HEK293 (cell line): Measurements from ENCODE around the gene TALDO1.

ENCODE experiments used
- CTCF ChIA-PET: fragments of 350-600 bp; formaldehyde crosslinking; extraction: SDS; loops from one replicate; lab custom pipeline; 2021; ENCODE audit warnings: antibody characterized with exemption; lab: Yijun Ruan, JAX
- POLR2A ChIA-PET: fragments of 300-600 bp; formaldehyde crosslinking; extraction: SDS; loops from one replicate; lab custom pipeline; 2020; ENCODE audit warnings: antibody characterized with exemption, inconsistent platforms; lab: Yijun Ruan, JAX
- H3K27ac ChIP-seq: fragments of 200-500 bp; sonication (Bioruptor generic); 2 replicates; pipeline ENCODE4 v1.5.1; 2014; ENCODE audit warnings: low read depth, low read length, control low read depth, inconsistent platforms; ENCODE audit errors: extremely low read depth
- H3K36me3 ChIP-seq, 2 experiments: fragments of 200-500 bp in 1 of 2; sonication (Bioruptor generic) in 1 of 2; 1 replicate in 1 of 2; 2 replicates in 1 of 2; pipeline ENCODE4 v1.5.1; 2014 to 2017; ENCODE audit warnings: inconsistent platforms in 2 of 2, low read length in 2 of 2; ENCODE audit not compliant: control insufficient read depth in 2 of 2, insufficient read depth in 1 of 2
- H3K4me1 ChIP-seq: fragments of 200-500 bp; sonication (Bioruptor generic); 2 replicates; pipeline ENCODE4 v1.5.1; 2014; ENCODE audit warnings: mild to moderate bottlenecking, low read length, inconsistent platforms; ENCODE audit not compliant: control insufficient read depth, insufficient read depth
- H3K4me3 ChIP-seq: 2 replicates; pipeline ENCODE4 v1.5.1; 2011; ENCODE audit warnings: low read depth, mild to moderate bottlenecking, control low read depth, low read length, moderate library complexity
- H3K9me3 ChIP-seq: fragments of 200-500 bp; sonication (Bioruptor generic); 2 replicates; pipeline ENCODE4 v1.5.1; 2014; ENCODE audit warnings: low read depth, low read length, inconsistent platforms; ENCODE audit not compliant: control insufficient read depth, insufficient read depth
- KLF10 ChIP-seq: fragments of 450-650 bp; IDR thresholded peaks from 2 replicates; pipeline ENCODE4 v1.5.1; 2018; ENCODE audit warnings: missing biosample characterization, mild to moderate bottlenecking, missing genetic modification characterization
- KLF8 ChIP-seq: fragments of 450-650 bp; formaldehyde crosslinking; IDR thresholded peaks from 2 replicates; pipeline ENCODE4 v1.5.1; 2016; ENCODE audit warnings: missing biosample characterization, missing genetic modification characterization
- KLF9 ChIP-seq: fragments of 450-650 bp; formaldehyde crosslinking; IDR thresholded peaks from 2 replicates; pipeline ENCODE4 v1.5.1; 2016; ENCODE audit warnings: missing biosample characterization, missing genetic modification characterization, low read depth
- MZF1 ChIP-seq: fragments of 450-650 bp; formaldehyde crosslinking; IDR thresholded peaks from 2 replicates; pipeline ENCODE4 v1.5.1; 2017; ENCODE audit warnings: missing biosample characterization, missing genetic modification characterization, borderline replicate concordance
- PATZ1 ChIP-seq: fragments of 450-650 bp; formaldehyde crosslinking; IDR thresholded peaks from 2 replicates; pipeline ENCODE4 v1.5.1; 2016; ENCODE audit warnings: missing biosample characterization, missing genetic modification characterization
- SALL2 ChIP-seq: fragments of 450-650 bp; formaldehyde crosslinking; IDR thresholded peaks from 2 replicates; pipeline ENCODE4 v1.5.0; 2017; ENCODE audit warnings: missing biosample characterization, mild to moderate bottlenecking, missing genetic modification characterization, borderline replicate concordance
- ZBTB8A ChIP-seq: fragments of 450-650 bp; formaldehyde crosslinking; IDR thresholded peaks from 2 replicates; pipeline ENCODE4 v1.5.1; 2016; ENCODE audit warnings: missing biosample characterization, missing genetic modification characterization
- ZIC2 ChIP-seq: fragments of 450-650 bp; formaldehyde crosslinking; IDR thresholded peaks from 2 replicates; pipeline ENCODE4 v1.5.1; 2016; ENCODE audit warnings: missing biosample characterization, missing genetic modification characterization
- ZNF114 ChIP-seq: fragments of 450-650 bp; formaldehyde crosslinking; IDR thresholded peaks from 2 replicates; pipeline ENCODE4 v1.5.0; 2017; ENCODE audit warnings: missing biosample characterization, missing genetic modification characterization
- ZNF121 ChIP-seq: fragments of 450-650 bp; formaldehyde crosslinking; IDR thresholded peaks from 2 replicates; pipeline ENCODE4 v1.5.1; 2016; ENCODE audit warnings: missing biosample characterization, missing genetic modification characterization
- ZNF133 ChIP-seq: fragments of 450-650 bp; formaldehyde crosslinking; IDR thresholded peaks from 2 replicates; pipeline ENCODE4 v1.5.1; 2016; ENCODE audit warnings: missing biosample characterization, missing genetic modification characterization
- ZNF248 ChIP-seq: fragments of 450-650 bp; formaldehyde crosslinking; IDR thresholded peaks from 2 replicates; pipeline ENCODE4 v1.5.1; 2017; ENCODE audit warnings: missing biosample characterization, missing genetic modification characterization
- ZNF521 ChIP-seq: fragments of 450-650 bp; formaldehyde crosslinking; IDR thresholded peaks from 2 replicates; pipeline ENCODE4 v1.5.1; 2017; ENCODE audit warnings: missing biosample characterization, mild to moderate bottlenecking, missing genetic modification characterization
- ZNF610 ChIP-seq: fragments of 450-650 bp; formaldehyde crosslinking; IDR thresholded peaks from 2 replicates; pipeline ENCODE4 v1.5.1; 2016; ENCODE audit warnings: missing biosample characterization, missing genetic modification characterization, borderline replicate concordance
- ZNF768 ChIP-seq: fragments of 450-650 bp; formaldehyde crosslinking; IDR thresholded peaks from 2 replicates; pipeline ENCODE4 v1.5.1; 2018; ENCODE audit warnings: missing biosample characterization, mild to moderate bottlenecking, missing genetic modification characterization
- ZNF777 ChIP-seq: fragments of 450-650 bp; formaldehyde crosslinking; IDR thresholded peaks from 2 replicates; pipeline ENCODE4 v1.5.1; 2017; ENCODE audit warnings: missing biosample characterization, missing genetic modification characterization, borderline replicate concordance
- TF ChIP-seq, protein P1 (sequence below): fragments of 450-650 bp; formaldehyde crosslinking; IDR thresholded peaks from 2 replicates; pipeline ENCODE4 v1.5.0; 2017; ENCODE audit warnings: missing biosample characterization, missing genetic modification characterization, borderline replicate concordance
- TF ChIP-seq, protein P2 (sequence below): fragments of 450-650 bp; formaldehyde crosslinking; IDR thresholded peaks from 2 replicates; pipeline ENCODE4 v1.5.1; 2017; ENCODE audit warnings: missing biosample characterization, missing genetic modification characterization

TALDO1 gene

DNA sequence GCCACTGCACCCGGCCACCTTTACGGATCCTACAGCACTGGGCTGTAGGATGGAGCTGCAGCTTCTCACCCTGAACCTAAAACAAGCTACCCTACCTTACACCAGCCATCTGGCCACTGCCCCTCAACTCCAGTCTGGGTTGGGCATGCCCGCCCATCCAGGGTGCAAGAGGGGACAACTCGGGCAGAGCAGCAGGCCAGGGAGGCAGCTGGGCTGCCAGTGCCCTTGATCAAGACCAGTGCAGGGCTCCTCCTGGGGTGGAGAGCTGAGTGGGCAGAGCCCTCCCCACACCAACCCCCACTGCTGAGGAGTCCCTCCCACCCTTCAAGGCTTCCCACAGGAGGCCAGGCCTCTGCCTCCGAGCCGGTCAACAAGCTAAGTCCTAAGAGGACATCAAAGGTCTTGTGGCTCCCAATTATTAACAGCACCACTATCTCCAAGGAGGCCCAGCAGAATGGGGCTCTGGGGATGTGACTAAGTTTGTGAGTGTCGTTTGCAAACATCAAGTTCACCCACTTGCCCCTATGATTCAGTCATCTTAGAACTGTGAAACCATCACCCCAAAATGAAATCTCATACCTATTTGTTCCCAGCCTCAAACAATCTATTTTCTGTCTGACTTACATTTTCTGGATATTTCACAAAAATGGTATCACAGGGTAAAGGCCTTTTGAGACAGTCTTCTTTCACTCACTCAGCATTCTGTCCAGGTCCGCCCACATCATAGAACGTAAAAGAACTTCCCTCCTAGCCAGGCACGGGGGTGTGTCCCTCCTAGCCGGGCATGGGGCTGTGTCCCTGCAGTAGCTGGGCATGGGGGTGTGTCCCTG lies 19.1 kb downstream of the TALDO1 start:
- Histone ChIP-seq H3K9me3 (no peaks in the 10 kb centered on the region), H3K4me1 (no peaks in the 10 kb centered on the region), H3K27ac (no peak overlapping the region), H3K4me3 (no peak overlapping the region), H3K36me3 (peaks cover 4 to 76% of the 10 kb centered on the region in 2 experiments; a peak in 2 of 3 replicates)
- TF ChIP-seq ZNF121 (tag by site-specific recombination) = no peak
- TF ChIP-seq, protein P1, sequence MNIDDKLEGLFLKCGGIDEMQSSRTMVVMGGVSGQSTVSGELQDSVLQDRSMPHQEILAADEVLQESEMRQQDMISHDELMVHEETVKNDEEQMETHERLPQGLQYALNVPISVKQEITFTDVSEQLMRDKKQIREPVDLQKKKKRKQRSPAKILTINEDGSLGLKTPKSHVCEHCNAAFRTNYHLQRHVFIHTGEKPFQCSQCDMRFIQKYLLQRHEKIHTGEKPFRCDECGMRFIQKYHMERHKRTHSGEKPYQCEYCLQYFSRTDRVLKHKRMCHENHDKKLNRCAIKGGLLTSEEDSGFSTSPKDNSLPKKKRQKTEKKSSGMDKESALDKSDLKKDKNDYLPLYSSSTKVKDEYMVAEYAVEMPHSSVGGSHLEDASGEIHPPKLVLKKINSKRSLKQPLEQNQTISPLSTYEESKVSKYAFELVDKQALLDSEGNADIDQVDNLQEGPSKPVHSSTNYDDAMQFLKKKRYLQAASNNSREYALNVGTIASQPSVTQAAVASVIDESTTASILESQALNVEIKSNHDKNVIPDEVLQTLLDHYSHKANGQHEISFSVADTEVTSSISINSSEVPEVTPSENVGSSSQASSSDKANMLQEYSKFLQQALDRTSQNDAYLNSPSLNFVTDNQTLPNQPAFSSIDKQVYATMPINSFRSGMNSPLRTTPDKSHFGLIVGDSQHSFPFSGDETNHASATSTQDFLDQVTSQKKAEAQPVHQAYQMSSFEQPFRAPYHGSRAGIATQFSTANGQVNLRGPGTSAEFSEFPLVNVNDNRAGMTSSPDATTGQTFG (tag by site-specific recombination) = no peak
- peak; percentile 89 for TF ChIP-seq KLF10
- TF ChIP-seq KLF9 = peak; percentile 86
- no peak for TF ChIP-seq KLF8 (tag by site-specific recombination)
- CTCF ChIA-PET = interaction anchor here (0.6 to 1.0 kb wide), 4 partner anchors 9 to 47 kb away, joined by 3 to 5 read pairs (median 4); partner anchors contain the start of gene GATD1
- POLR2A ChIA-PET = interaction anchor here (0.6 to 1.1 kb wide), 2 partner anchors 40 to 260 kb away, joined by 5 read pairs; no protein-coding TSS in a partner anchor

GRCh38 chr11:766936-767210 lies 19.6 kb downstream of the TALDO1 start:
- peaks cover under 1 to 77% of the 10 kb centered on the region in 2 experiments; a peak in 2 of 3 replicates for H3K36me3 ChIP-seq
- no peaks in the 10 kb centered on the region for H3K4me1 ChIP-seq
- CTCF ChIA-PET = no interaction called here
- TF ChIP-seq ZNF248 (no peak), ZNF521 (tag by site-specific recombination) (no peak), ZNF610 (tag by site-specific recombination) (no peak), KLF10 (peak; percentile 19; the same call in 1 of the 2 replicates), ZNF121 (tag by site-specific recombination) (peak; percentile 95), ZNF133 (no peak)
- H3K9me3 ChIP-seq = no peaks in the 10 kb centered on the region
- no peak overlapping the region for H3K27ac ChIP-seq
- H3K4me3 ChIP-seq = no peak overlapping the region
- POLR2A ChIA-PET = interaction anchor here (1.1 kb wide), 1 partner anchor 41 kb away, joined by 5 read pairs; no protein-coding TSS in a partner anchor

DNA sequence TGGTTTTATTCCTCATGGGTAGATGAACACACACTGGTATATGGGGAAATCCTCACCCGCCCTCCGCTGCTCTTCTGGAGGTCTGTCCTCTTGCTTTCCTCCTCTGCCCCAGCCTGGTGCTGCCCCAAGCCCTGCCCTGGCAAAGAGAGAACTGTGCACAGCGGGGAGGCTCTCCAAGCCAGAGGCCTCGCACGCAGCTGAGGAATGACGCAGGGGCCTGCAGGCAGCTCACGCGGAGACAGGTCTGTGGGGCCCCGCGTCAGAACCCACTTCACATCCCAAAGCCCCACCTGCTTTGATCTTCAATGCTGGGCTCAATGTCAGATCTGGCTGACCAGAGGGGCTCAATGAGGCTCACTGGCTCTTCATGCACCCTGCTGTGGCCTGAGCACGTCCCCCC lies 20.0 kb downstream of the TALDO1 start:
- Histone ChIP-seq H3K4me3 (no peak overlapping the region), H3K36me3 (peaks cover 0 to 77% of the 10 kb centered on the region in 2 experiments; a peak in 2 of 3 replicates), H3K4me1 (no peaks in the 10 kb centered on the region), H3K27ac (no peak overlapping the region), H3K9me3 (no peaks in the 10 kb centered on the region)
- POLR2A ChIA-PET = no interaction called here
- CTCF ChIA-PET = no interaction called here
- no peak for TF ChIP-seq ZNF777 (tag by site-specific recombination)
- no peak for TF ChIP-seq ZNF768 (tag by site-specific recombination)
- no peak for TF ChIP-seq PATZ1 (tag by site-specific recombination)
- TF ChIP-seq, protein P2, sequence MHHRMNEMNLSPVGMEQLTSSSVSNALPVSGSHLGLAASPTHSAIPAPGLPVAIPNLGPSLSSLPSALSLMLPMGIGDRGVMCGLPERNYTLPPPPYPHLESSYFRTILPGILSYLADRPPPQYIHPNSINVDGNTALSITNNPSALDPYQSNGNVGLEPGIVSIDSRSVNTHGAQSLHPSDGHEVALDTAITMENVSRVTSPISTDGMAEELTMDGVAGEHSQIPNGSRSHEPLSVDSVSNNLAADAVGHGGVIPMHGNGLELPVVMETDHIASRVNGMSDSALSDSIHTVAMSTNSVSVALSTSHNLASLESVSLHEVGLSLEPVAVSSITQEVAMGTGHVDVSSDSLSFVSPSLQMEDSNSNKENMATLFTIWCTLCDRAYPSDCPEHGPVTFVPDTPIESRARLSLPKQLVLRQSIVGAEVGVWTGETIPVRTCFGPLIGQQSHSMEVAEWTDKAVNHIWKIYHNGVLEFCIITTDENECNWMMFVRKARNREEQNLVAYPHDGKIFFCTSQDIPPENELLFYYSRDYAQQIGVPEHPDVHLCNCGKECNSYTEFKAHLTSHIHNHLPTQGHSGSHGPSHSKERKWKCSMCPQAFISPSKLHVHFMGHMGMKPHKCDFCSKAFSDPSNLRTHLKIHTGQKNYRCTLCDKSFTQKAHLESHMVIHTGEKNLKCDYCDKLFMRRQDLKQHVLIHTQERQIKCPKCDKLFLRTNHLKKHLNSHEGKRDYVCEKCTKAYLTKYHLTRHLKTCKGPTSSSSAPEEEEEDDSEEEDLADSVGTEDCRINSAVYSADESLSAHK (tag by site-specific recombination) = no peak
- TF ChIP-seq ZNF114 (tag by site-specific recombination) = no peak
- no peak for TF ChIP-seq SALL2
- TF ChIP-seq MZF1 = no peak
- peak; percentile 60 for TF ChIP-seq ZIC2
- TF ChIP-seq ZBTB8A (tag by site-specific recombination) = no peak
